GM12878 (cell line): ENCODE results near the gene SLC22A23. TPM values are rescaled to one million over a fixed set of nuclear protein-coding genes. Genes with fewer than 3 reads are reported as not detected.

Experiments
- ATAC-seq: fragments of 200-7000 bp; cut with Tn5 transposase; 3 replicates; pipeline ENCODE4 v1.9.1; 2020; ENCODE audit warnings: mild to moderate bottlenecking, moderate library complexity
- BruUV-seq: library from RNA; stranded (reverse); fragments of 400-500 nt; replicated peaks from 2 replicates; lab custom pipeline; 2021; lab: Mats Ljungman, UMichigan
- CTCF ChIA-PET: fragments of 300-600 bp; sonication (Branson Sonifier 250); formaldehyde crosslinking; extraction: SDS; loops from one replicate; lab custom pipeline; 2021; ENCODE audit warnings: inconsistent platforms; lab: Yijun Ruan, JAX
- POLR2A ChIA-PET: fragments of 350-600 bp; formaldehyde crosslinking; extraction: SDS; loops from one replicate; lab custom pipeline; 2021; ENCODE audit warnings: inconsistent platforms; lab: Charles Lee
- RAD21 ChIA-PET: fragments of 300-600 bp; sonication (Branson Sonifier 250); formaldehyde crosslinking; loops from one replicate; lab custom pipeline; 2023; ENCODE audit warnings: antibody characterized with exemption; ENCODE audit not compliant: unreplicated experiment; lab: Charles Lee
- SMC1A ChIA-PET: fragments of 300-600 bp; sonication (Branson Sonifier 250); formaldehyde crosslinking; loops from one replicate; lab custom pipeline; 2023; ENCODE audit not compliant: unreplicated experiment, uncharacterized antibody; lab: Charles Lee
- DNase-seq: peaks from one replicate; pipeline ENCODE4 v3.0.0-alpha.2; 2011; ENCODE audit warnings: low read depth, low spot score
- FAIRE-seq: peaks from 3 replicates; lab custom pipeline; 2011; peaks lifted over from hg19 to GRCh38; lab: Jason Lieb, UNC
- H2AFZ ChIP-seq: 2 replicates; pipeline ENCODE4 v1.6.0; 2011; ENCODE audit warnings: low read depth, low read length, control low read depth; ENCODE audit not compliant: control insufficient read depth
- H3K27ac ChIP-seq: 2 replicates; pipeline ENCODE4 v1.5.1; 2011; ENCODE audit warnings: control low read depth; ENCODE audit not compliant: control insufficient read depth, insufficient read depth
- H3K27me3 ChIP-seq, 2 experiments: replicated peaks in 1 of 2; 2 replicates each; pipeline versions ENCODE4 v1.6.0 to v1.6.1; 2011; ENCODE audit warnings: low read length in 1 of 2; ENCODE audit not compliant: control insufficient read depth in 2 of 2, insufficient read depth in 2 of 2
- H3K36me3 ChIP-seq, 2 experiments: 2 replicates each; pipeline ENCODE4 v1.5.1; 2011; ENCODE audit warnings: low read length in 1 of 2; ENCODE audit not compliant: control insufficient read depth in 2 of 2, insufficient read depth in 2 of 2
- H3K4me1 ChIP-seq: 2 replicates; pipeline ENCODE4 v1.6.1; 2011; ENCODE audit warnings: mild to moderate bottlenecking, low read length, moderate library complexity, mixed read lengths; ENCODE audit not compliant: control insufficient read depth, insufficient read depth
- H3K4me2 ChIP-seq: 2 replicates; pipeline ENCODE4 v1.6.0; 2011; ENCODE audit warnings: control low read depth; ENCODE audit not compliant: control insufficient read depth, insufficient read depth
- H3K4me3 ChIP-seq: fragments of 200-600 bp; sonication (generic); 2 replicates; pipeline ENCODE4 v1.5.1; 2016
- H3K79me2 ChIP-seq: 2 replicates; pipeline ENCODE4 v1.6.0; 2011; ENCODE audit warnings: low read length; ENCODE audit not compliant: control insufficient read depth, insufficient read depth
- H3K9ac ChIP-seq: 2 replicates; pipeline ENCODE4 v1.8.0; 2011; ENCODE audit warnings: low read length, control low read depth, mixed read lengths; ENCODE audit not compliant: control insufficient read depth, insufficient read depth
- H3K9me3 ChIP-seq: replicated peaks from 3 replicates; pipeline ENCODE4 v1.5.1; 2011; ENCODE audit warnings: mild to moderate bottlenecking, low read length; ENCODE audit not compliant: control insufficient read depth, insufficient read depth
- H4K20me1 ChIP-seq: 2 replicates; pipeline ENCODE4 v1.6.0; 2011; ENCODE audit not compliant: control insufficient read depth, insufficient read depth
- CHD1 ChIP-seq: IDR thresholded peaks from 2 replicates; pipeline ENCODE4 v1.6.1; 2012; ENCODE audit warnings: low read depth, low read length, improper control_type of control experiment
- EED ChIP-seq: sonication (generic); IDR thresholded peaks from 2 replicates; pipeline ENCODE4 v1.6.1; 2016; ENCODE audit warnings: antibody characterized with exemption, low read depth
- HDAC2 ChIP-seq: fragments of 200-600 bp; sonication (generic); IDR thresholded peaks from 2 replicates; pipeline ENCODE4 v1.6.1; 2017
- HSF1 ChIP-seq: fragments of 150-350 bp; IDR thresholded peaks from 2 replicates; pipeline ENCODE4 v1.6.1; 2014; ENCODE audit warnings: mild to moderate bottlenecking, low read depth, low read length
- MYB ChIP-seq: fragments of 150-350 bp; IDR thresholded peaks from 2 replicates; pipeline ENCODE4 v1.6.1; 2014; ENCODE audit warnings: mild to moderate bottlenecking, low read depth, low read length, borderline replicate concordance
- NFIC ChIP-seq: IDR thresholded peaks from 2 replicates; pipeline ENCODE4 v1.6.1; 2012; ENCODE audit warnings: low read depth, mild to moderate bottlenecking, inconsistent platforms, low read length, moderate library complexity
- NFXL1 ChIP-seq: fragments of 450-650 bp; IDR thresholded peaks from 2 replicates; pipeline ENCODE4 v1.6.1; 2017; ENCODE audit warnings: antibody characterized with exemption, mild to moderate bottlenecking, borderline replicate concordance
- POLR2A ChIP-seq: IDR thresholded peaks from 2 replicates; pipeline ENCODE4 v1.6.1; 2011; ENCODE audit warnings: low read depth, mild to moderate bottlenecking, low read length
- SIX5 ChIP-seq: IDR thresholded peaks from 2 replicates; pipeline ENCODE4 v1.6.1; 2011; ENCODE audit warnings: mild to moderate bottlenecking, low read depth, low read length, moderate library complexity; ENCODE audit not compliant: severe bottlenecking
- STAT1 ChIP-seq: fragments of 450-650 bp; conservative IDR thresholded peaks from 2 replicates; pipeline ENCODE4 v1.6.1; 2014; ENCODE audit warnings: antibody characterized with exemption, mild to moderate bottlenecking
- TCF3 ChIP-seq: IDR thresholded peaks from 2 replicates; pipeline ENCODE4 v1.6.1; 2012; ENCODE audit warnings: low read depth, mild to moderate bottlenecking, low read length, borderline replicate concordance; ENCODE audit not compliant: insufficient read depth
- ZBTB40 ChIP-seq: fragments of 450-650 bp; IDR thresholded peaks from 2 replicates; pipeline ENCODE4 v1.6.1; 2016; ENCODE audit warnings: mild to moderate bottlenecking, moderate library complexity, borderline replicate concordance
- ZNF217 ChIP-seq: fragments of 450-650 bp; IDR thresholded peaks from 2 replicates; pipeline ENCODE4 v1.6.1; 2017; ENCODE audit warnings: antibody characterized with exemption, mild to moderate bottlenecking
- WGBS: methylation state at CpG from one replicate; pipeline ENCODE4 v1.1.6; 2016; ENCODE audit warnings: low lambda C conversion rate; ENCODE audit not compliant: insufficient replicate concordance, insufficient coverage; ENCODE audit errors: missing lambda C conversion rate; 5-methylcytosine and 5-hydroxymethylcytosine counted together
- in situ Hi-C: fragments of 300-500 bp; cut with MboI; formaldehyde crosslinking; loops from 9 replicates; pipeline ENCODE4 v1.14.3; 2018; ENCODE audit warnings: mixed read lengths
- intact Hi-C: fragments of 100-400 bp; cut with micrococcal nuclease; formaldehyde crosslinking; loops from one replicate; pipeline ENCODE4 v1.14.2; 2022; ENCODE audit not compliant: unreplicated experiment
- polyA plus RNA-seq, 11 experiments: library from polyadenylated mRNA; depleted of rRNA in 4 of 11; unstranded in 6 of 11; stranded (reverse) in 5 of 11; fragments of >200 nt; fragmentation: Nextera tagmentation in 4 of 11; fragmentation: Illumina TruSeq in 1 of 11; extraction: Ambion mirVana in 4 of 11; extraction: Trizol in 1 of 11; gene quantifications; 1 replicate in 1 of 11; 2 replicates in 10 of 11; pipeline versions ENCODE4 v1.2.1 to v1.2.3, GENCODE V29; 2011 to 2016; ENCODE audit warnings: inconsistent platforms in 2 of 11, missing spikeins in 2 of 11, low read depth in 1 of 11
- total RNA-seq, 4 experiments: library from RNA; depleted of rRNA in 3 of 4; stranded (reverse); fragments of >200 nt in 3 of 4; fragmentation: Illumina TruSeq in 1 of 4; extraction: Trizol in 1 of 4; gene quantifications; 2 replicates each; pipeline versions ENCODE4 v1.2.1 to v1.2.3, GENCODE V29; 2013 to 2021
- TF ChIP-seq, protein P1 (sequence below): fragments of 450-650 bp; IDR thresholded peaks from 2 replicates; pipeline ENCODE4 v1.6.1; 2018; ENCODE audit warnings: borderline replicate concordance, mild to moderate bottlenecking; ENCODE audit not compliant: partially characterized antibody

Gene SLC22A23
- total and polyA plus RNA-seq, 10 of the 15 experiments (the other 5 are each of a cell fraction or from before 2014, with no cell fraction given), result 0.20 to 2.4 (median 0.74) TPM

GRCh38 chr6:3406891-3407809 is 49.7 kb downstream of the SLC22A23 start:
- no peak overlapping the region for H3K4me2 ChIP-seq
- 52% methylated on average over 3 of the region's 3 CpGs for WGBS
- TF ChIP-seq ZBTB40 (no peak), TCF3 (no peak), POLR2A (no peak), NFXL1 (no peak), CHD1 (no peak), EED (no peak), STAT1 (no peak), MYB (no peak), HSF1 (no peak), ZNF217 (no peak), HDAC2 (no peak), SIX5 (no peak), NFIC (no peak)
- TF ChIP-seq, protein P1, sequence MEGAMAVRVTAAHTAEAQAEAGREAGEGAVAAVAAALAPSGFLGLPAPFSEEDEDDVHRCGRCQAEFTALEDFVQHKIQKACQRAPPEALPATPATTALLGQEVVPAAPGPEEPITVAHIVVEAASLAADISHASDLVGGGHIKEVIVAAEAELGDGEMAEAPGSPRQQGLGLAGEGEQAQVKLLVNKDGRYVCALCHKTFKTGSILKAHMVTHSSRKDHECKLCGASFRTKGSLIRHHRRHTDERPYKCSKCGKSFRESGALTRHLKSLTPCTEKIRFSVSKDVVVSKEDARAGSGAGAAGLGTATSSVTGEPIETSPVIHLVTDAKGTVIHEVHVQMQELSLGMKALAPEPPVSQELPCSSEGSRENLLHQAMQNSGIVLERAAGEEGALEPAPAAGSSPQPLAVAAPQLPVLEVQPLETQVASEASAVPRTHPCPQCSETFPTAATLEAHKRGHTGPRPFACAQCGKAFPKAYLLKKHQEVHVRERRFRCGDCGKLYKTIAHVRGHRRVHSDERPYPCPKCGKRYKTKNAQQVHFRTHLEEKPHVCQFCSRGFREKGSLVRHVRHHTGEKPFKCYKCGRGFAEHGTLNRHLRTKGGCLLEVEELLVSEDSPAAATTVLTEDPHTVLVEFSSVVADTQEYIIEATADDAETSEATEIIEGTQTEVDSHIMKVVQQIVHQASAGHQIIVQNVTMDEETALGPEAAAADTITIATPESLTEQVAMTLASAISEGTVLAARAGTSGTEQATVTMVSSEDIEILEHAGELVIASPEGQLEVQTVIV, result no peak

More at GRCh38 chr6:3406891-3407809, 49.7 kb downstream of the SLC22A23 start:
- H3K4me1 ChIP-seq, result no peaks in the 10 kb centered on the region
- no peaks in the 10 kb centered on the region for H3K36me3 ChIP-seq
- intact Hi-C loops (no loop called here), in situ Hi-C loops (no loop called here)
- H2AFZ ChIP-seq, result no peak overlapping the region
- H3K79me2 ChIP-seq, result no peaks in the 10 kb centered on the region
- no peak for DNase-seq
- CTCF ChIA-PET, result interaction anchor here (0.6 to 5.7 kb wide), 3 partner anchors 48 to 171 kb away, joined by 3 to 55 read pairs (median 3); partner anchors contain the start of gene SLC22A23
- H3K9ac ChIP-seq, result no peak overlapping the region
- no peaks in the 10 kb centered on the region for H3K9me3 ChIP-seq
- SMC1A ChIA-PET, result interaction anchor here (1.5 kb wide), 1 partner anchor 40 kb away, joined by 5 read pairs; no protein-coding TSS in a partner anchor
- H4K20me1 ChIP-seq, result no peaks in the 10 kb centered on the region
- H3K4me3 ChIP-seq, result no peak overlapping the region
- no peak overlapping the region for H3K27ac ChIP-seq
- POLR2A ChIA-PET, result interaction anchor here (0.6 kb wide), 1 partner anchor 180 kb away, joined by 3 read pairs; no protein-coding TSS in a partner anchor
- ATAC-seq, result no peak
- no peaks in the 10 kb centered on the region for H3K27me3 ChIP-seq
- no peak for FAIRE-seq
- no TSS peak for BruUV-seq
- RAD21 ChIA-PET, result no interaction called here
